Measurements from ENCODE around the gene DNAH1.

DNAH1 gene

DNA sequence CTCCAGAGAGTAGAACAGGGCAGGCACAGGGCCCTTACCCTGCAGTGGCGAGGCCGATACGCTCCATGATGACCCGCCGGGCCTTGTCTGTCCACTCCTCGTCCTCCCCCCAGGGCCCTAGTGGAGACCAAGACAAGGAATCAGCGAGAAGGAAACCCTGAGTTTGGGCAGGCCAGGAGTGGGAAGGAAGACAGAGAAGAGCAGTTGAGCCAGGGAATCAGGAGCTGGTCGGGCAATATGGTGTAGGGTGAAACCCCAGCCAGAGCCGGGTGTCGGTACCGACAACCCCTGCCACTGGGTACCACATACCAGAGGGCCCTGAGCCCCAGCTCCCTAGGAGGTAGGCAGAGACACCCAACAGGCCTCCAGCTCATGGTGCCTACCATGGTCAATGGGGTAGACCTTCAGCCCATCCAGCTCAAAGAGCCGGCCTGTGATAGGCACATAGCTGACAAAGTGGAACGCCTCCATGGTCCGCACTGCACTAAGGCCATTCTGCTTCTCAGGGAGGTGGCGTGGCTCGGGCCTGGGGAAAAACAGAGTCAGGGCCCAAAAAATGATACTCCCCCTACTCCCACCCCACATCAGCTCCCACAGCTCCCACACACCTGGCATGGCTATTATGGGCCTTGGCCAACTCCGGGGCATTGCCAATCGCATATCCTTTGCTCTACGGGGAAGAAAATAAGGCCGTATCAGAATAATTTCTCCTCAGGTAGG is 90.8 kb downstream of the DNAH1 start:
- DNase-seq = no peak

DNA sequence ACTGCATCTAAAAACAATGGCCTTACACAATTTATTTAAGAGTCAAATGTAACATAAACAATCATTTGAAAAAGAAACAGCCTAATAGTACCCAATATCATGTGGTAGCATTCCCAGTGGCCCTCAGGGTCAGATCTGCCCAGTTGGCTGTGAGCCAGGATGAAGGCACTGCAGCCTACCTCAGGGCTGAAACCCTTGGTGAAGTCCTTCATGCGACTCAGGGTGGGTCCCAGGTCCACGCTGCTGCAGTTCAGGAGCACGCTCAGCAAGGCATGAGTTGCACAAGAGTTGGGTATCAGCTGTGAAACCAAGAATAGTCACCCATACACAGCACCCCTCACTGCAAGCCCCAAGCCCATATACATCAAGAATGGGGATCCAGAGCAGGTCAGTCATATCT is 91.7 kb downstream of the DNAH1 start:
- no peak for DNase-seq

DNA sequence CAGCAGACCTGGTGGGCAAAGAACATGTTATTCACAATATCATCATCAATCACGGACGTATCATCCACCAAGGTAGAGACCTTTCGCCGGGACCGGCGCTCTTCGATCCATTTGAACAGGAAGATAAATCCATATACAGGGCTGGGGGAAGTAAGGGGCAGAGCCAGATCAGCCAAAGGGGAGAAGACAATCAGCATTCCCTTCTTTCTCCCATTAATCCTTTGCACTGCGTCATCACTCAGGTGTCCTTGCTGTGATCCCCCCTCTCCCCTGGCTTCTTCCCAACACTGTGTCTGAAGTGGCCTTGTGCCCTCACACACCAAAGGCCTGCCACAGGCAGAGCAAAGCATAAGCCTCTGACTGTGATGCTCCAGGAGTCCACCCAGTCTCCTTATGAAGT is 92.3 kb downstream of the DNAH1 start:
- no peak for DNase-seq

DNA sequence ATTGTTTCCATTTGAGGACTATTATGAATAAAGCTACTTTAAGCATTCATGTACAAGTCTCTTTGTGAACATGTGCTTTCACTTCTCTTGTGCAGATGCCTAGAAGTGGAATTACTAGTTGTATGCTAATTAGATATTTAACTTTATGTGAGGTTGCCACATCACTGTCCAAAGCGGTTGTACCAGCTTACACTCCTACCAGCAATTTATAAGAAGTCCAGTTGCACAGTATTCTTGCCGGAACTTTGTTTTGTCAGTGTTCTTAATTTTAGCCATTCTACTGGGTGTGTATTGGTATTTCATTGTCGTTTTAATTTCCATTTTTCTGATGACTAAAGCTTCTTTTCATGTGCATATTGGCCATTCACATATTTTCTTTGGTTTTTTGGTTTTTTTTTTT is 99.7 kb downstream of the DNAH1 start:
- no peak for DNase-seq

DNA sequence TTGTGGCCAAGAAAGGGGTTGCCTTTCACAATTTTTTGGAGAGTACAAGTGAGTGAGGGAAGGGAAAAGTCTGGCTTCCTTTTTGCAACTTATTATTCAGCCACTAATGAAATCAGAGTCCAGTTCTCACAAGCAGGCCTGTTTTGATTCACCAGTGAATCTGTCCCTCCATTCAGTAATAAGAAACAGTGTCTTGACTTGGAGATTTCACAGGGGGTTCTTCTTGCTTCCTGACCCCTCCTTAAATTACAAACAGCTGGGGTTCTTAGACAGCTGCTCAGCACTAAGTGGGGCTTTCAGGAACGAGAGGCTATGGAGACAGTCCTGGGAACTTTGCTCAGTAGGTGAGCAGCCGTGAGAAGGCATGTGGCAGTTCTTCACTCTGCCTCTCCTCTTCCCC is 104.3 kb downstream of the DNAH1 start:
- no peak for DNase-seq

DNA sequence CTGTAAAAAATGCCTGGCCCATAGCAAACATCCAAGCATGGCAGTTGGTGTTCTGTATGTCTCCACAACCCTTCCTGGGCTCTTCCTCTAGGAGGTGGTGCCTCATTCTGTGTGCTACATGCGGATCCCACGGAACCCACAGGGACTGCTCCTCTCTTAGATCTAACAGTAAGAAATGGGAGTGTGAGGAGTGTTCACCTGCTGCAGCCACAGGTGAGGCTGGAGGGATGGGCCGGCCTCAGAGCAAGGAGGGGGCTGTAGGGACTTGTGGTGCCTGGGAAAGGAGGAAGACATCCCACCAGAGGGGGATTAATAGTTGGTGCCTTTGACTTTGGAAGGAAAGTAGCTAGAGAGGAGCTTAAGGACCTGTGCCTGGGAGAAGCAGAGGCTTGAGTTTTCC is 106.5 kb downstream of the DNAH1 start:
- no peak for DNase-seq

DNA sequence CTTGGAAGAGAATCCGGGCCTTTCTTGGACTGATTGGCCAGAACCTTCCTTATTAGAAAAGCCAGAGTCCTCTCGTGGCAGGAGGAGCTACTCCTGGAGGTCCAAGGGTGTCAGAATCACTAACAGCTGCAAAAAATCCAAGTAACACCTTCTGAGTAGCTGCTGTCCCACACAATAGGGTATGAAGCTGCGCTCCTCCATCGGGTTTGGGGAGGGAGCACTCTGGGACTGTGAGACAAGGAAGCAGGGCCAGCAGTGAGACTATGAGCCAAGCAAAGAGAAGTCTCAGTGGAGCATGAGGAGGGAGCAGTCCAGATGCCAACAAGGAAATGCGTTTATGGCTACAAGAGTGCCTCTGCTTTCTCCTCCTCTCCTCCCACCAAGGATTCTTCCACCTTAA is 107.1 kb downstream of the DNAH1 start:
- DNase-seq = no peak

DNA sequence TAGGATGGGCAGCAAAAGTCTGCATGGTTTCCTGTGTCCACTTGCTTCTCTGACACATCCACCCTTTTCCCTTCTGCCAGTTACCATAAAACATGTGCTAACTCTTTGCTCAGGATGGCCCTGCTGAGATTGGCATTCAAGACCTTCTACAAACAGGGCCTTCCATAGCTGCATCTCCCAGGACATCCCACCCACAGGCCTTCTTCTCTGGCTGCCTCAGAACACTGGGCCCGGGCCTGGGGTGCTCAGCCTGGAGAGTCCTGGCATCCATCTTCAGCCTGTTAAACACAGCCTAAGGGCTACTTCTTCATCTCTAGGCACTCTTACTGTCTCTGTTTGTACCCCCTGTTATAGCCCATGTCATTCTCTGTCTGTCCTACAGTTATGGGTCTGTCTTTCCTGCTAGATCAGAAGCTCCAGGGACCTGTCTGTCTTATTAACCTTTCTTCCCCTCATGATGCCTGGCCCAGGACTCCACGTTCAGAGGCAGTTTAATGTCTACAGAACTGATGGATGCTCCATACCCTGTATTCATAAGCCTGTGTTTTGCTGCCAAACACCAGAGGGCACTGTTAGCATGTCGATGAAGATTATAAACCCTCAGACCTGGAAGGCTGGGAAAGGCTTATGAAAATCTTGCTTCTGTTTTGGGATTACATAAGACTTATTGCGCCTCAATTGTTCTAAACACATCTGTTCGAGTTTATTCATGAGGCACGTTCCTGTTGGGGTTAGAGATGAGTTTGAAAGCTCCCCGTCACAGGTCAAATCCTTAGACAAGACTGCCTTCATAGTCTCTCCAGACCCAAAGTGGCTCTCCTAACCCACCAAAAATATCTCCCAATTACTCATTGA is 112.3 kb downstream of the DNAH1 start:
- DNase-seq = peak; percentile 63

DNA sequence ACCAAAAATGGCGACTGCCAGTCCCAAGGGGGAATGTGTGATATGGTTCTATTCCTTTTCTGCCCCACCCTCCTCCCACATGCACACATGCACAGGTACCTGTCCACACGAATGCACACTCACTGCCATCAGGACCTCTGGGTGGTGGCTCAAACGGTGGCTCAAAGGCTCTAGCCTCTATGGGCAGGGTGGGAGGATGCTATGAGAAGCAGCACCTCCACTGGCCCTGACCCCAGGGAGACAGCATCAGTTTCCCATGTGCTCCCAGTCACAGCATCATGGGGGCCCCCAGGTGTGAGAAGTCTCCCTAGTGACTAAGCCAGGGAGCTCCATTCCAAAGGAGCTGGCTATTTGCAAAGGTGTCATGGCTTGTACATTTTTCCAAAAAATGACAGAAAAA is 112.9 kb downstream of the DNAH1 start:
- no peak for DNase-seq

DNA sequence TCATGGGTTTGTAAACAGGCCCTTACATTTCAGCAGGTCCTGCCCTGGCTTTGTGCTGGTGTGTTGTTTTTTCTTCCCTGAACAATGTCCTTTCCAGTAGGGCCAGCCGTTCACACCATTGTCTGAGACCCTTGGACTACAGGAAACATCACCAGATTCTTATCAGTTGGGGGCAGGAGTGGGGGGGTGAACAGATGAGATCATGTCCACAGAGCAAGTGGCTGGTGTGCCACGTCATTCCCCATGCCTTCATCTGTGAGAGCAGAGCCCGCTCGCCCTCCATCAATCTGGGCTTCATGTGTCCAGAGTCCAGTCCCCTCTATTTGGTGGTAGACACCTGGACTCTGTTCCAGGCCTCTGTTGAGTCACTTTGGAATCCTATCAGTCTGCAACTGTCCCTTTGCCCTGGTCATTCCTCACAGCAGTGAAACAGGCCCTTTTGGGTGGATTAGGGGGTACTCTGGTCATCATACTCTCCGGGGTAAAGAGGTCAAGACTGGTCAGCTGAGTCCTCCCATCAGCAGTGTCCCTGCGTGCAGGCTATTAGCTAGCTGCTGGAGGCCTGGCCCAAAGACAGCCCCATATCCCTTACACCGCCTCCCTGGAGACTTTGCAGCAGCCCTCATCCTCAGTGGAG is 113.8 kb downstream of the DNAH1 start:
- DNase-seq = no peak

DNA sequence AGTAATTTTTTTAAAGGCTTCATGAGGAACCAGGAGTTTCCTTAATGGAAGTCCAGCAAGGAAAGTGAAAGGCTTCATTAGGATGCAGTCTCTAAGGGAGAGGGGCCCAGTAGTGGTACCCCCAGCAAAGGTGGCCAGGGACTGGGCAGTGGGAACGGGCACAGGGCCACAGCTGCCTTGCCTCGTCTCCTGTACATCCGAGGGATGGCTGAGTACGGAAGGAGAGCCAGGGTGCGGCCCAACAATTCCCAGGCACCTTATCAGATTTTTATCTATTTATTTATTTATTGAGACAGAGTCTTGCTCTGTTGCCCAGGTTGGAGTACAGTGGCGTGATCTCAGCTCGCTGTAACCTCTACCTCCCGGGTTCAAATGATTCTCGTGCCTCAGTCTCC is 114.3 kb downstream of the DNAH1 start:
- DNase-seq = no peak

DNA sequence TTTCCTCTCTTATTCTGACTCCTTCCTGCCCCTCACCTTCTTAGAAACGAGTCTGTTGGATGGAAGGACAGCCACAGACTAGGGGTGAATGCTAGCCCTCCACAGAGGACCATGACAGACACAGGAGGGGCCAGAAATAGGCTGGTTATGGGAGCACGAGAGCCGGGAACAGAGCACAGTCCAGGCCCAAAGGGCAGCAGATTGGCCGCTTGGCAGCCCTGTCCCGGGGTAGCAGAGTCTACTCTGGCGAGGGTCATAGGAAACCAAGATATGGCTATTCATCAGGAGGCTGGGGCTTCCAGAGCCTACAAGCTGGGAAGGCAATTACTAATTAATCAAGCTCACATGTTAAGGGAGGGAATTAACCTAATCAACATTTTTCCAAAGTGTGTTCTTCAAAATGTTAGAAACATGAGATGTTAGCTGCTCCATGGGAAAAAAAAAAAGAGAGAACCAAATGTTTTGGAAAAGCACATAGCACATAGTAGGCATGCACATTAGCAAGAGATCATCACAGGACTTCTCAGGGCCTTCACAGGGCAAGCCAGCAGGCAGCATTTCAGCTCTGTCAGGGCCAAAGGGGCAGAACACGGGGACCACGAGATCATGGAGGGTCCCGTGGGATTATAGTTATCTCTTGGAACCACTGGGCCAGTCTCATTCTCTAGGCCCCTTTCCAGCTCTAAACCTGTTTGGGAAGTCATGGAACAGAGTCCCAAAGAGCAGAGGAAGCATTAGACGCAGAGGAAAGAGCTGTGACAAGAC is 115.5 kb downstream of the DNAH1 start:
- DNase-seq = no peak

DNA sequence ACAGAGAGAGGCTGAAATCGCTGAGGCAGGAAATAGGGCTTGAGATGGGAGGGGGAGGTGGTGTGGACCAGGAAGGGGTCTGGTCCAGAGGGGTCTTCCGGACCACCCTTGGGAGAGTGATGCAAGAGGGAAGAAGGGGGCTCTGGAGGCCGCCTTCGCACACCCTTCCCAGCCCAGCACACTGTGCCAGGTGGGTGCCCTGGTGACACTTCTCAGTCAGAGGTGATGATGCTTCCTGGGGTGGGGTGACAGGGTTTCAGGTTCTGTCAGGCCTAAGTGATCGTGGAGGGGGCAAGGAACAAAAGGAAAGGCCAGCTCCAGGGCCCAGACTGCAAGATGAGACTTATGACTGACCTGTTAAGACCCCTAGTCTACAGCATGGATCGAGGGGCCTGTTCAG is 116.1 kb downstream of the DNAH1 start:
- no peak for DNase-seq

DNA sequence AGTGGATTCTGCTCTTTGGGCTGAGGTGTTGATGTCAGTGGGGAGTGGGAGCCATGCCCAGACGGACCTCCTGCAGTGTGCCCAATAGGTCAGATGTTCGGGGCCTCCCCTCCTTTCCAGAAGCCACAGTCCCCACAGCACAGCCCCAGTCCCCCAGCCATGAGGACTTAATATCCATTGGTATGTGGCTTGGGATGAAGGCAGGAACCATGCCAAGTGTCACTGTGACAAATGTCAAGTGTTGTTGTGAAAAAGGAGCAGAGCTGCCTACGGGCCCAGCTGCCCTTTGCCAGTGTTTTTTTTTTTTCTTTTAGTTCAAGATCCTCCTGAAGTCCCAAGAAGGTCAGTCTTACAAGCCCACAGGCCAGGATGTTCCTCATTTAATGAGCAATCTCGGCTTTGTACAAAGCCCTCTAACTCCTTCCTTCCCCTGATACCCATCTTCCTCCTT is 116.6 kb downstream of the DNAH1 start:
- no peak for DNase-seq

DNA sequence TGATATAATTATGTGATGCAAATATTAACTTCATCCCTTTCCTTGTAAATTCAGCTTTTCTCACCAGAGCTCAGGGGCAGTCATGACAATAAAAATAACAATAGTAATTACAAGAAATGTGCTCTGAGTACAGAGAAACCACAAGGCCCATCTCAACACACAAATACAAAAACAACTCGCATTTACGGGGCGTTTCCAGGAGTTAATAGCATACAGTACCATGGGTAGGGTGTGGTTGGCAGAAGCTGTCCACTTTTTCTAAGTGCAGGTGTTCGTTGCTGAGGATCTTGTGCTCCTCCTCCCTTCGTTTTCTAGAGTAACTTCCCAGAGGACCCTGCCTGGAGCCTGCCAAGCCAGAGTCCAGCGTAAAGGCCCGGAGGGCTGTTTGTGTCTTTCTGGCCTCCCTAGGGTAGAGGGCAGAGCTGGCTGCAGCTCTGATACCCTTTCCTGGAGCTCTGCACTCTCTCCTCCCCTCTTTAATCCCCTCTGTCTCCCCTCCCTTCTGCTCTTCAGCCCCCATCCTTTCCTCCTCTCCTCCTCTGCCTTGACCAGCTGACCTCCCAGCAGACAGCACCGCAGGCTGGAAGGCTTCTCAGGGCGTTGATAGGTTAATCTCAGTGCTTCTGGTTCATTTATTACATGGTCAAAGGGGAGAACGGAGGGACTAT is 117.3 kb downstream of the DNAH1 start:
- DNase-seq = no peak

DNA sequence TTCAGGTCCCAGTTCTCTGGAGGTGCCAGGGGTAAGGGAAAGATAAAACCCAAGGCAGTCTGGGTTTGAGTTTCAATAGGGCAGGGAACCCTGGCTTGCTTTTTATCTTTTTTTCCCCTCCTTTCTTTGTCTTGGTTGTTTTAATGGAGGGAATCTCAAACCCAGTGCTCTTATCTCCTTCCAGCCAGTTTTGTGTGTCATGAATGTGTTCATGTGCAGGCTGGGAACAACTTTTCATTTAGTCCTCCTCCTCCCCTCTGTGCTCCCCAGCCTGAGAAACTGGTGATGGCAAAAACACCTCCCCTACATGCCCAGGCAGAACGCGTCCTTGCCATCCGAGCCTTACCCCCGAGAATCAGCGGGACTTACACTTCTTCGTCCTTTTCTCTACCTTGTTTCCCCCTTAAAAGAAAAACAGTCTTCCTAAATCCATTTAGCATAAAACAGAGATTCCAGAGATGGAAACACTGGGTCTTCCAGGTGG is 117.9 kb downstream of the DNAH1 start:
- no peak for DNase-seq

DNA sequence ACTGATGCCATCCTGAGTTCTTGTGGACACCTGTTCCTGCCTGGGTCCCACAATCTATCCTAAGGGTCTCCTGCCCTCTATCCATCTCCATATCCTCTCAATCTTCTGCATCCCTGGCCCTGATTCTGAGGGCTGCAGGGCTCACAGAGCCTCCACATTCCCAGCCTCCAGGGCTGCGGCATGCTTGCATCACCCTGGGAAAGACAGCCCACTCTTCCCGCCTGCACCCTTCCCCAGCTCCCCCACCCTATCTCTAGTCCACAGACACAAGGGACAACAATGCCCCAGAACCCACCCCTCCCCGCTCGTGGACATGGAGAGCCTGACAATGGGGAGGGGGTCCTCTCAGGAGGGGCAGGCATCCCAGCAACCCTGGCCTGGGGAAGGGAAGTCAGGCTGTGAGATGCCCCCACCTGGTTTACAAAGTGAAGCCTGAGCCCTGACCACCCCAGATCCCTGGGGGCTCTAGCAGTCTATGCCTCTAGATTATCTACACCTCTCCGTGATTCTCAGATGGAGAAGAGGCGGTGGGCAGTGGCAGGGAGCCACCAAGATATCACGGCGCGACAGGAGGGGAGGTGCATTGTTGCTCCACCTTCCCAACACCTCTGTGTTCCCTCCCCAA is 118.5 kb downstream of the DNAH1 start:
- no peak for DNase-seq

DNA sequence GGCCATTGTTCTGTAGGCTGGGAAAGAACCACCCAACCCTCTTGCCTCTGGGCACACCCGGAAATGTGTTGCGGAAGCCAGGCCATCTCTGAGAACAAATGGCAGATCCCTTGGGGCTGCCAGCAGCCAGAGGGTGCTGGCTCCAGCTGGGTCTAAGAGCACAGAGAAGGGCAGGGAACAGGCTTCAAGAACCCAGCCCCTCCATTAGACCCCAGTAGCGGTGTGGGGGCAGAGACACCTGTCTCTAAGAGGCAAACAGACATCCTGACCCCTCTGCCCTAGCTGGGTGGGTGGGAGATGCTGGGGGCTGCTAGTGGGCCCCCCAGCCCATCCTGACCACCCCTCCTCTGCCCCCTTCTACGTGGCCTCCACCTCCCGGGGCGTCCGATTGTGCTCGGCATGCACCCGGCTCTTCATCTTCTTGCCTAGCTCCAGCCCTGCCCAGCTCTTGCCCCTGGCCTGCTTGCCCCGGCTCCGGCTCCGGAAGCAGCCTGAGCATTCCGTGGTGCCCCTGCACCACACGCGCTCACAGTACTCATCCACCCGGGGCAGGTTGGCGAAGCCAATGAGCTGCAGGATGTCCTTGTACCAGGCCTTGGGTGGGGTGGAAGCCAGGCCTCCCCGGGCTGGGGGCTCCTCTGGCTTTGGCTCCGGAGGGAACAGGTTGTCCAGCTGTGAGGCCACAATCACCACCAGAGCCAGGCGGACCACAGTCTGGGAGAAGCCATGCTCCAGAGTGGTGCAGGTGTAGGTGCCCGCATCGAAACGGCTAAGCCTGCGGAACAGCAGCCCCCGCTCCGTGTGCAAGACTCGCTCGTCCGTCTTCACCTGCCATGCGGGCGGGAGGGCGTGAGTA is 119.4 kb downstream of the DNAH1 start:
- no peak for DNase-seq

DNA sequence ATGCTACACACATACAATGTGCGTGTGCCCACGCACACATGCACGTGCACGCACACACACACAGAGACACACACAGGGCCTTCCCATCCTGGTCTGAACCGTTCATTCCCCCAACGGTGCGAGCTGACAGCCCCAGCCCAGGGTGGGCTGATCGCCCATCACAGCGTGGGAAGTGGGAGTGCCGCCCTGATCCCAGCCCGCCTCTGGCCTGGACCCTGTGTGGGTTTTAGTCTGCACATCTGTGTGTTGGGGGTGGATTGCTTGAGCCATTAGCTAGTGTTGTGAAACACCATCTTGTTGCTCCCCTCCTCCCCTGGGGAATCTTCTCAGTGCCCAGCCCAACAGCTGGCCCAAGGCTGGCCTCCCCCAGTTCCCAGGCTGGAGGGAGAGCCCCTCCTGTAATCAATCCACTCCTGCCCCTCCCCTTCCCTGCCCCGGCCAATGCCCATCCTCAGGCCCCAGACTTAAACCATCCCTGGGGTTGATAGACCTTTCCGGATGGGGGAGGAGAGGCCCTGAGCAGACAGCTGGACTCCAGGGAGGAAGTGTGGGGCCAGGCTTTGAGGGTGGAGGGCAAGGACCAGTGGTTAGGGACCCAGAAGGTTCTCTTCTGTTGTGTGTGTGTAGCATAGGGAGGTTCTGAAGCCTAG is 120.5 kb downstream of the DNAH1 start:
- no peak for DNase-seq

DNA sequence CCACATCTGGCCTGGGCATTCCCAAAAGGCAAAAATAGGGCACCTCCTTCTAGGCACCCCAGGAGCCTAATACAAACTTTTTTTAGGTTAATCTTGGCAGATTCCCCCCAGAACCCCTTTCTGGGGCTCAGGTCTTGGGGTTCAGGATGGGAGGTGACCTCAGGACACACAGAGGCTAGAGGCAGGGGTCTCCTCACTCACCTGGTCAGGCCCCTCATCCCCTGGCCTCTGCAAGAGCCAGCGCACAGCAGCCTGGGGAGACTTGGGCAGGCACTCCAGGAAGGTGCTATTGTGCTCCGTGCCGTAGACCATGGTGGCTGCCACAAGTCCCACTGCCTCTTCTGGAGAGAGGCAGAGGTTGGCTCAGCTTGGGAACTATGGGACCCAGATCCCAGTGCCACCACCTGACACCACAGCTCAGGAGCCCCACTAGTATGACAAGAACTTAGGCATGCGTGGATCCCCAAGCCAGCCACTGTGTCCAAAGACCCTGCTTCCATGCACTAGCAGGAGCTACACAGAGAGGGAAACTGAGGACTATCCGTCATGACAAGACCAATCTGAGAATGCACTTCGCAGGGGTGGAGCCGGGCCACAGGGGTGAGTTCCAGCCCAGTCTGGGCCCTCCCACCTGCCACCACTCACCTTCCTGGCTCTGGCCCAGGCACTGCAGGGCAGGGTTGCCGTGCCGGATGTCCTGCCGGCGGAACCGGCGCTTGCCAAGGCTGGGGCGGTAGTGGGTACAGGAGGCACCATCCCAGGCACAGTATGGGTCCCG is 121.4 kb downstream of the DNAH1 start:
- DNase-seq = no peak
